PFSK-1 (cell line): ENCODE results near the gene IGFLR1.

Source experiments
- FOXP2 ChIP-seq: optimal IDR thresholded peaks from 2 replicates; pipeline ENCODE3; 2011; ENCODE audit warnings: borderline replicate concordance, control low read depth, inconsistent platforms; ENCODE audit not compliant: insufficient read depth; ENCODE audit errors: extremely low read length, extremely low read depth
- POLR2AphosphoS5 ChIP-seq: IDR thresholded peaks from 2 replicates; pipeline ENCODE4 v1.6.1; 2012; ENCODE audit warnings: low read depth, mild to moderate bottlenecking, control low read depth, low read length, moderate library complexity
- SIN3A ChIP-seq: IDR thresholded peaks from 2 replicates; pipeline ENCODE4 v1.6.1; 2012; ENCODE audit warnings: mild to moderate bottlenecking, low read length, moderate library complexity, borderline replicate concordance; ENCODE audit not compliant: insufficient read depth
- TAF1 ChIP-seq: IDR thresholded peaks from 2 replicates; pipeline ENCODE4 v1.6.1; 2012; ENCODE audit warnings: low read length, control low read depth, borderline replicate concordance; ENCODE audit not compliant: insufficient read depth
- TF ChIP-seq, protein P1 (sequence below), 2 experiments: IDR thresholded peaks; 2 replicates each; pipeline versions ENCODE4 v1.6.1 to v1.8.0; 2011 to 2012; ENCODE audit warnings: low read depth in 2 of 2, low read length in 2 of 2, control low read depth in 1 of 2, inconsistent platforms in 1 of 2, mild to moderate bottlenecking in 1 of 2, moderate library complexity in 1 of 2; ENCODE audit not compliant: insufficient read depth in 1 of 2

IGFLR1 gene

DNA sequence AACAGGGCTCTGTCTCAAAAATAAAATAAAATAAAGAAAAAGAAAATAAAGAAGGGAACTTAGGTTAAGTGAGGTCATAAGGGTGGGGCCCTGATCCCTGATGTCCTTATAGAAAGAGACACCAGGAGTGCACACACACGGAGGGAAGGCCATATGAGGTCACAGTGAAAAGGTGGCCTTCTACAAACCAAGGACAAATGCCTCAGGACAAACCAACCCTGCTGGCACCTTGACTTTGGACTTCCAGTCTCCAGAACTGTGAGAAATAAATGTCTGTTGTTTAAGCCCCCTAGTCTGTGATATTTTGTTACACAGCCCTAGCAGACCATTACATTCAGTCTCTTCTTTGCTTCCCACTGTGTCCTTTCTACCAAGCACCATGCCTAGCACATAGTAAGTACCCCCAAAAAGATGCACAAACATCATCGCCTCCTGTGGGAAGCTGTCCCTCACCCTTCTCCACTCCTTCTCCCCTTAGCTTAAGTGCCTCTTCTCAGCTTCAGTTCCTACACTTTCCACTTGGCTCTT, 46.3 kb downstream of the IGFLR1 start:
- TF ChIP-seq FOXP2: no peak
- TF ChIP-seq, protein P1, sequence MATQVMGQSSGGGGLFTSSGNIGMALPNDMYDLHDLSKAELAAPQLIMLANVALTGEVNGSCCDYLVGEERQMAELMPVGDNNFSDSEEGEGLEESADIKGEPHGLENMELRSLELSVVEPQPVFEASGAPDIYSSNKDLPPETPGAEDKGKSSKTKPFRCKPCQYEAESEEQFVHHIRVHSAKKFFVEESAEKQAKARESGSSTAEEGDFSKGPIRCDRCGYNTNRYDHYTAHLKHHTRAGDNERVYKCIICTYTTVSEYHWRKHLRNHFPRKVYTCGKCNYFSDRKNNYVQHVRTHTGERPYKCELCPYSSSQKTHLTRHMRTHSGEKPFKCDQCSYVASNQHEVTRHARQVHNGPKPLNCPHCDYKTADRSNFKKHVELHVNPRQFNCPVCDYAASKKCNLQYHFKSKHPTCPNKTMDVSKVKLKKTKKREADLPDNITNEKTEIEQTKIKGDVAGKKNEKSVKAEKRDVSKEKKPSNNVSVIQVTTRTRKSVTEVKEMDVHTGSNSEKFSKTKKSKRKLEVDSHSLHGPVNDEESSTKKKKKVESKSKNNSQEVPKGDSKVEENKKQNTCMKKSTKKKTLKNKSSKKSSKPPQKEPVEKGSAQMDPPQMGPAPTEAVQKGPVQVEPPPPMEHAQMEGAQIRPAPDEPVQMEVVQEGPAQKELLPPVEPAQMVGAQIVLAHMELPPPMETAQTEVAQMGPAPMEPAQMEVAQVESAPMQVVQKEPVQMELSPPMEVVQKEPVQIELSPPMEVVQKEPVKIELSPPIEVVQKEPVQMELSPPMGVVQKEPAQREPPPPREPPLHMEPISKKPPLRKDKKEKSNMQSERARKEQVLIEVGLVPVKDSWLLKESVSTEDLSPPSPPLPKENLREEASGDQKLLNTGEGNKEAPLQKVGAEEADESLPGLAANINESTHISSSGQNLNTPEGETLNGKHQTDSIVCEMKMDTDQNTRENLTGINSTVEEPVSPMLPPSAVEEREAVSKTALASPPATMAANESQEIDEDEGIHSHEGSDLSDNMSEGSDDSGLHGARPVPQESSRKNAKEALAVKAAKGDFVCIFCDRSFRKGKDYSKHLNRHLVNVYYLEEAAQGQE (IDR thresholded peaks at IDR 0.05; ENCODE audit: insufficient read depth in 1 of 2, low read depth in 2 of 2, low read length in 2 of 2): no peak
- no peak for TF ChIP-seq POLR2AphosphoS5
- TF ChIP-seq TAF1: no peak
- no peak for TF ChIP-seq SIN3A

DNA sequence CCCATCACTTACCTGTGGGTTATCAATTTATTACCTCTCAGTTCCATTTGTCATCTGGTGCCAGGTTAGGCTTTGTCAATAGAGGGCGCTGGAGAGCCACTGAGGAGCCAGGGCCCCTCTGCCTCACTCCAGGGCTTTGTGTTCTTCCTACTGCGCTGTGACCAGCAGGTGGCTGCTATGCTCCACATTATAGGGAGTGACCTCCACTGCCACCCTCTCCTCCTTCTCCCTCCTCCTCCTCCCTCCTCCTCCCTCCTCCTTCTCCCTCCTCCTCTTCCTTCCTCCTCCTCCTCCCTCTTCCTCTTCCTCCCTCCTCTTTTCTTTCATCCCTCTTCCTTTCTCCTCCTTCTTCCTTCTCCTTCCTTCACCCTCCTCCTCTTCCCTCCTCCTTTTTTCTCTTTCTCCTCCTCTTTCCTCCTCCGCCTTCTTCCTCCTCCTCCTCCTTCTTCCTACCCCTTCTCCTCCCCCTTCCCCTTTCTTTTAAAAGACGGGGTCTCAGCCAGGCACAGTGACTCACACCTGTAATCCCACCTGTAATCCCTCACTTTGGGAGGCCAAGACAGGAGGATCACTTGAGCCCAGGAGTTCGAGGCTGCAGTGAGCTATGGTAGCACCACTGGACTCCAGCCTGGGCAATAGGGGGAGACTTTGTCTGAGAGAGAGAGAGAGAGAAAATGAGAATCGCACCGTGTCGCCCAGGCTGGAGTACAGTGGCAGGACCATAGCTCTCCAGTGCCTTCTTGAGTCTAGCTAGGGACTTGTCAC, 48.2 kb downstream of the IGFLR1 start:
- TF ChIP-seq FOXP2 (peak; percentile 42), TAF1 (no peak)
- TF ChIP-seq, protein P1 (IDR thresholded peaks at IDR 0.05; ENCODE audit: insufficient read depth in 1 of 2, low read depth in 2 of 2, low read length in 2 of 2): peak in 1 of 2 experiments; percentile 47; a peak in 1 of 4 replicates

DNA sequence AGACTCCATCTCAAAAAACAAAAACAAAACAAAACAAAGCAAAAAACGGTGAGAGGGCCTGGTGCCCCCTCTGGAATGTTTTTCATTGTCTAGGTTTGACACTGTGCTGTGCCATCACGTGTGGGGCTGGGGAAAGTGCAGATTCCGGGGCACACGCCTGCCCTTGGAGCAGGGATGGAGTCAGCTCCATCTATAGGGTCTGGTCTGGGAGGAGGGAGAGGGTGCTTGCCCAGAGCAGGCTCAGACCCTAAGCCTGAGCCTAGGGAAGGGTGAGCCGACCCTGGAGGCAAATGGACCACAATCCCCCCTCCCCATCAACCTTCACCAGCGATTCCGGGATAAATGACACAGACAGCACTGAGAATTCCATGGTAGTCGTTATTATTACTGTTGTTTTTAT, 48.8 kb downstream of the IGFLR1 start:
- TF ChIP-seq TAF1 (no peak), POLR2AphosphoS5 (no peak), FOXP2 (no peak), SIN3A (no peak)
- TF ChIP-seq, protein P1 (IDR thresholded peaks at IDR 0.05; ENCODE audit: insufficient read depth in 1 of 2, low read depth in 2 of 2, low read length in 2 of 2): no peak

DNA sequence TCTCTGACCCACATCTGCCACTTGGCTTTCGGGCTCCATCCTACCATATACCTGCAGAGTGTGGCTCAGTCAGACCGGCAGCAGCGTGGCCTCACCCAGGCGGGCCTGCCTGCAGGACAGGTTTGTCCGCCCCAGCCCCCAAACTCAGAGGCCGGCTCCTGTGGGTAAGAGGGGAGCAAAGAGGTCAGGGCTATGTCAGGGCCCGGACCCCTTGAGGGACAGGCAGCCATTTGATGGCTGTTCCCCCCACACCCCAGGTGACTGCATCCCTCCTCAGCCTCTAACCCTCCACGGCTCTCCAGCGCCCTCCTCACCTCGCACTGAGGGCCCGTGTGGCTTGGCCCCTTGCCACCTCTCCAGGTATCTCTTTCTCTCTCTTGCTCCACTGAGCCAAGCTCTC, 50.2 kb downstream of the IGFLR1 start:
- TF ChIP-seq SIN3A (no peak), TAF1 (no peak), POLR2AphosphoS5 (no peak)

DNA sequence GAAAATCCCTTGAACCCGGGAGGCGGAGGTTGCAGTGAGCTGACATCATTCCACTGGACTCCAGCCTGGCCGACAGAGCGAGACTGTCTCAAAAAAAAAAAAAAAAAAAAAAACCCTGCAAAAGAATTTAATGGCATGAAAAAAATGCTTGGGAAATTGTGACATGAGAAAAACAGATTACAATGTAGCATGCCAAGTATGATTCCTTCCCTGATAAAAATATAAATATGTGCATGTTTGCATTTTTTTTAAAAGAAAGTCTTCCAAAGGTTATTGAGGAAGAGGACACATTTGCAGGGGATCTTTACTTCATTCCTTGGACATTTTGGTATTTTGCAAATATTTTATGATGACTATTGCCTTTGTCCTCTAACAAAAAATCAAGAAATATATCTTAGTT, 52.4 kb downstream of the IGFLR1 start:
- TF ChIP-seq FOXP2: no peak
- TF ChIP-seq, protein P1 (IDR thresholded peaks at IDR 0.05; ENCODE audit: insufficient read depth in 1 of 2, low read depth in 2 of 2, low read length in 2 of 2): no peak
- TF ChIP-seq TAF1: no peak
- no peak for TF ChIP-seq POLR2AphosphoS5
- no peak for TF ChIP-seq SIN3A
